BJ (cell line): Measurements from ENCODE around the gene NUTM2E. TPM values are rescaled to one million over a fixed set of nuclear protein-coding genes. Genes with fewer than 3 reads are reported as not detected.
"Not testable (repeated sequence)": the region's sequence is repeated elsewhere in the genome, so short reads cannot be mapped to it uniquely, and the experiment has no call there.

Experiments used
- CTCF ChIA-PET: fragments of 350-600 bp; formaldehyde crosslinking; extraction: SDS; loops from one replicate; lab custom pipeline; 2021; ENCODE audit warnings: antibody characterized with exemption, inconsistent platforms; lab: Yijun Ruan, JAX
- POLR2A ChIA-PET: fragments of 300-600 bp; sonication (Branson Sonifier 250); formaldehyde crosslinking; extraction: SDS; loops from one replicate; lab custom pipeline; 2021; ENCODE audit warnings: antibody characterized with exemption; lab: Charles Lee
- DNase-seq: peaks from one replicate; pipeline ENCODE4 v3.0.0-alpha.2; 2011; ENCODE audit warnings: low read depth
- H3K27me3 ChIP-seq: 2 replicates; pipeline ENCODE4 v1.6.0; 2011; ENCODE audit warnings: low read length; ENCODE audit not compliant: control insufficient read depth, insufficient read depth
- H3K36me3 ChIP-seq: 2 replicates; pipeline ENCODE4 v1.5.1; 2011; ENCODE audit warnings: low read length; ENCODE audit not compliant: control insufficient read depth, insufficient read depth
- H3K4me3 ChIP-seq: 2 replicates; pipeline ENCODE4 v1.5.1; 2011; ENCODE audit warnings: low read depth, mild to moderate bottlenecking, control low read depth, low read length
- polyA plus RNA-seq: library from polyadenylated mRNA; depleted of rRNA; stranded (reverse); fragments of >200 nt; gene quantifications from 2 replicates; pipeline ENCODE4 v1.2.3, GENCODE V29; 2011

The NUTM2E gene
- polyA plus RNA-seq, 1 experiment = 0.22 TPM

- DNase-seq, CTCF ChIA-PET, POLR2A ChIA-PET, H3K4me3 ChIP-seq, H3K27me3 ChIP-seq, H3K36me3 ChIP-seq: not testable (repeated sequence)
Measured at GRCh38 chr10:79816290-79816689, 10.2 kb upstream of the NUTM2E start.

GRCh38 chr10:79823387-79823786, 3.2 kb upstream of the NUTM2E start:
- H3K27me3 ChIP-seq, H3K36me3 ChIP-seq, DNase-seq, H3K4me3 ChIP-seq, CTCF ChIA-PET, POLR2A ChIA-PET: not testable (repeated sequence)

GRCh38 chr10:79825587-79826011, 940 bp upstream of the NUTM2E start:
- H3K36me3 ChIP-seq, POLR2A ChIA-PET, CTCF ChIA-PET, DNase-seq, H3K27me3 ChIP-seq: not testable (repeated sequence)
- H3K4me3 ChIP-seq = peak overlapping the region; percentile 40

- DNase-seq, POLR2A ChIA-PET, CTCF ChIA-PET, H3K36me3 ChIP-seq, H3K27me3 ChIP-seq: not testable (repeated sequence)
- H3K4me3 ChIP-seq = peak overlapping the region; percentile 52
Measured at GRCh38 chr10:79826131-79826495, 426 bp upstream of the NUTM2E start.

- POLR2A ChIA-PET, H3K27me3 ChIP-seq, H3K36me3 ChIP-seq, DNase-seq, CTCF ChIA-PET, H3K4me3 ChIP-seq: not testable (repeated sequence)
Measured at GRCh38 chr10:79833833-79834232, 7.3 kb downstream of the NUTM2E start.

- CTCF ChIA-PET, H3K4me3 ChIP-seq, DNase-seq, H3K36me3 ChIP-seq, POLR2A ChIA-PET, H3K27me3 ChIP-seq: not testable (repeated sequence)
Measured at GRCh38 chr10:79835891-79836290, 9.4 kb downstream of the NUTM2E start.

- CTCF ChIA-PET, POLR2A ChIA-PET, H3K27me3 ChIP-seq, DNase-seq, H3K36me3 ChIP-seq, H3K4me3 ChIP-seq: not testable (repeated sequence)
Measured at GRCh38 chr10:79836891-79837290, 10.4 kb downstream of the NUTM2E start.

- H3K36me3 ChIP-seq, DNase-seq, H3K27me3 ChIP-seq, H3K4me3 ChIP-seq, CTCF ChIA-PET, POLR2A ChIA-PET: not testable (repeated sequence)
Measured at GRCh38 chr10:79838441-79838840, 11.9 kb downstream of the NUTM2E start.

GRCh38 chr10:79853191-79853854, 26.8 kb downstream of the NUTM2E start:
- H3K27me3 ChIP-seq, H3K36me3 ChIP-seq, POLR2A ChIA-PET, H3K4me3 ChIP-seq, DNase-seq, CTCF ChIA-PET: not testable (repeated sequence)

GRCh38 chr10:79862269-79862668, 35.7 kb downstream of the NUTM2E start:
- POLR2A ChIA-PET, H3K36me3 ChIP-seq, H3K4me3 ChIP-seq, H3K27me3 ChIP-seq, DNase-seq, CTCF ChIA-PET: not testable (repeated sequence)

- POLR2A ChIA-PET, CTCF ChIA-PET, H3K4me3 ChIP-seq, H3K36me3 ChIP-seq, H3K27me3 ChIP-seq, DNase-seq: not testable (repeated sequence)
Measured at GRCh38 chr10:79862803-79863202, 36.3 kb downstream of the NUTM2E start.

GRCh38 chr10:79866903-79867551, 40.5 kb downstream of the NUTM2E start:
- DNase-seq, POLR2A ChIA-PET, H3K4me3 ChIP-seq, H3K27me3 ChIP-seq, CTCF ChIA-PET, H3K36me3 ChIP-seq: not testable (repeated sequence)

- DNase-seq, POLR2A ChIA-PET: not testable (repeated sequence)
Measured at GRCh38 chr10:79868023-79868422, 41.5 kb downstream of the NUTM2E start.

More at GRCh38 chr10:79868023-79868422, 41.5 kb downstream of the NUTM2E start:
- CTCF ChIA-PET, H3K4me3 ChIP-seq, H3K36me3 ChIP-seq, H3K27me3 ChIP-seq: not testable (repeated sequence)
